A204.1 (cell line): ENCODE data around the gene SAG.
A peak's percentile ranks its signal among the peaks of the same experiment; 100 is the strongest.

Experiments
- FAIRE-seq: peaks from 2 replicates; lab custom pipeline; 2012; peaks lifted over from hg19 to GRCh38; lab: Jason Lieb, UNC

Gene SAG

GRCh38 chr2:233289648-233290047 lies 18.0 kb upstream of the SAG start:
- FAIRE-seq: no peak

DNA sequence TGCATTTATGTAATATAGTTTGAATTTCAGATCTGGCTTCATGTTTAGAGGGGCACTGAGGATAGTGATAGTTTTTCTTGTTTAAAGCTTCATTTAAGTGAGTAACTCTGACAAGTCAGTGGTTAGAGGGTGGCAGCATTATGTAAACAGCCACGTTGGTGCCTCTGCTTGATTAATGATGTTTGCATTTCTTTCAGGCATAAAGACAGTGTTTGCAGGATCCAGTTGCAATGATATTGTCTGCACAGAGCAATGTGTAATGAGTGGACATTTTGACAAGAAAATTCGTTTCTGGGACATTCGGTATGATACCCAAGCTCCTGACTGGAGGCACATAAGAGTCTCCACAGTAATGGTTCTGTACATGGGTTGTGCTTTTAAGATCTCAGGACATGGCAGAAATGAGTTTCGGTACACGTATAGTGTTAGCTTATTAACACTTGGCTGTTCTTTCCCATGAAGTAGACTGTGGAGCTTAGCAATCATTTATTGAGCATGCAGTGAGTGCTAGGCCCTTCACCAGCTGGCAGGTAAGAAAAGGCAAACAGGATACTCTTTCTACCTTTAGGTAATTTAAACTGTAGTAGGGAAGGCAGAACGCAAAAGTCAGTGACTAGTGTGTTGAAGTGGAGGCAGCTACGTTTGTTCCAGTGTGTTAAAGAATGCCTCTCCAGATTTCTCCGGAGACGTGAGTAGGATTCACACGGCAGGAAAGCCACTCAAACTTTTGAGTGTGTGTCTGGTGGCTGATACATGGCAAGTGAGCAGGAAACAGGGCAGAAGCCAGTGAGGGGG lies 17.4 kb upstream of the SAG start:
- no peak for FAIRE-seq

GRCh38 chr2:233295891-233296290 lies 11.7 kb upstream of the SAG start:
- FAIRE-seq: no peak

- no peak for FAIRE-seq
These were observed 10.5 kb upstream of the SAG start for GRCh38 chr2:233297076-233297475.

- FAIRE-seq: no peak
These were observed 7.2 kb upstream of the SAG start for GRCh38 chr2:233300401-233300800.

GRCh38 chr2:233301248-233301647 lies 6.4 kb upstream of the SAG start:
- FAIRE-seq: peak; percentile 32

GRCh38 chr2:233301811-233302210 lies 5.8 kb upstream of the SAG start:
- no peak for FAIRE-seq

- no peak for FAIRE-seq
These were observed 4.4 kb upstream of the SAG start for GRCh38 chr2:233303252-233303651.

- FAIRE-seq: no peak
These were observed 3.8 kb downstream of the SAG start for GRCh38 chr2:233311241-233311926.

DNA sequence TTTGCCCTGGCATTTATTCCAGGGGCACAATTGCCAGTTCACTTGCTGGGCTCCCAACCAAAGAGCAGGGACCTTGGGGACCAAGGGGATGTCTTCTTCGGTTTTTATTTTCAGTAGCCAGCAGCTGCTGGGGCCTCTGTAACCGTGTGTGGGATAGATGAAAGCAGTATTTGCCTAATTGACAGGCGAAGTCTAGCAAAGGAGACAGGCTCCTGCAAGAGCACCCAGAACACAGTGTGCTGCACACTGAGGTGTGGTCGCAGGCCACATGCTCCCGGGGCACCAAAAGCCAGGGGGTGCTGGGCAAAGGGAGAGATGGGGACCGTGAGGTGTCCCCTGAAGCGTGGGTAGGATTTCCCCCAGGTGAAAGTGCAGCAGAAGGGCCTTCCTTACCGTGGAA lies 5.3 kb downstream of the SAG start:
- no peak for FAIRE-seq

DNA sequence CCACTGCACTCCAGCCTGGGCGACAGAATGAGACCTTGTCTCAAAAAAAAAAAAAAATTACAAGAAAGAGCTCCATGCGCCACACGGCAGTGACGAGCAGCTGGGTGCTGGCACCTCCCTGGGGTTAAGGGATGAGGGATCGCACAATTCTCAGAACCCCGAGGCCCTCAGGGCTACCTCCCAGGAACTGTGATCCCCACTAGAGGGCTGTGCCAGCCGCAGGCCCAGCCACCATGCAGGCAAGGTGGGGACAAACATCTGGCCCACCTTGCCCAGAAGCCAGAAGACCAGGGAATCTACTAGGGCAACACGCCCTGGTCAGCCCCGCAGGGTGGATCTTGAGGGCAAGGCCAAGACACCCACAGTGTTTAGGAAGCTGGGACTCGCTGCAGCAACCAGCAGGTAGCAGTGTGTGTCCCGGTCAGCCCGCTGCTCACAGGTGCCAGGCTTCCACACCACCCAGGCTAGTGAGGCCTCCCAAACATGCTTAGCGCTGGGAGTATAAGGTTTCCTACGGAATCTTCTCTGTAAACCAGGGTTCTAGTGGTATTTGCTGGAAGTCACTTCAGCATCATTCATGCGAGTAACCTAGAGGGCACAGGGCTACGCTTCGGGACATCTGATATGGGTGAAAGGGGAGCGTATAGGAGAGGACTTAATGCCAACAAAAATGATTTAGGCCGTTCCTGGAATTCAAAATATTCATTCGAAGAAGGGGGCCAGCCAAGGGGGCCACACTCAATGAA lies 6.7 kb downstream of the SAG start:
- FAIRE-seq: no peak

GRCh38 chr2:233317196-233317943 lies 9.8 kb downstream of the SAG start:
- FAIRE-seq: no peak

- FAIRE-seq: no peak
These were observed 11.6 kb downstream of the SAG start for GRCh38 chr2:233319256-233319655.

DNA sequence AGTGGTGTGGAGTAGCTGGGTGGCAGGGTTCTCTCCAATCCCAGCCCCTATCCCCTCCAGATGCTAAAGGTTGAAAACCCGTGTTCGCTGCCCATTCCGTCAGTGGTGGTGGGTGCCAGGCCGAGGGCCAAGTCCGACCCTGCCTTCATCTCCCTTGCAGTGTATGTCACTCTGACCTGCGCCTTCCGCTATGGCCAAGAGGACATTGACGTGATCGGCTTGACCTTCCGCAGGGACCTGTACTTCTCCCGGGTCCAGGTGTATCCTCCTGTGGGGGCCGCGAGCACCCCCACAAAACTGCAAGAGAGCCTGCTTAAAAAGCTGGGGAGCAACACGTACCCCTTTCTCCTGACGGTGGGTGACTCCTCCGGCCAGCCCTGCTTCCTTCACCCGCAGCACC lies 12.9 kb downstream of the SAG start:
- FAIRE-seq: no peak

GRCh38 chr2:233321166-233321565 lies 13.6 kb downstream of the SAG start:
- no peak for FAIRE-seq

DNA sequence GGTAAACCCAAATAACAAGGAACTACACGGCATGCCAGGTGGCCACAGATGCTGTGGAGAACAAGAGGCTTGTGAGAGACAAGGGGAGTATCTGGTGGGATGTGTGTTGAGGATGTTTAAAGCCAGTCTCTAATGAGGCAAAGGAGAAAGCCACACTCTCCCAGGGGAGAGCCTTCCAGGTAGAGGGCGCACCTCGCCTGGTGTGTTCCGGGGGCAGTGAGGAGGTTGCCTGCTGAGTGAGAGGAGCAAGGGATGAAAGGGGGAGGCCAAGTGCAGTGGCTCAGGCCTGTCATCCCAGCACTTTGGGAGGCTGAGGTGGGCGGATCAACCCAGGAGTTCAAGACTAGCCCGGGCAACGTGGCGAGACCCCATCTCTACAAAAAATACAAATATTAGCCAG lies 16.2 kb downstream of the SAG start:
- FAIRE-seq: no peak

- FAIRE-seq: no peak
These were observed 17.6 kb downstream of the SAG start for GRCh38 chr2:233325256-233325655.

GRCh38 chr2:233325814-233326213 lies 18.2 kb downstream of the SAG start:
- no peak for FAIRE-seq

GRCh38 chr2:233326500-233326899 lies 18.9 kb downstream of the SAG start:
- FAIRE-seq: no peak

DNA sequence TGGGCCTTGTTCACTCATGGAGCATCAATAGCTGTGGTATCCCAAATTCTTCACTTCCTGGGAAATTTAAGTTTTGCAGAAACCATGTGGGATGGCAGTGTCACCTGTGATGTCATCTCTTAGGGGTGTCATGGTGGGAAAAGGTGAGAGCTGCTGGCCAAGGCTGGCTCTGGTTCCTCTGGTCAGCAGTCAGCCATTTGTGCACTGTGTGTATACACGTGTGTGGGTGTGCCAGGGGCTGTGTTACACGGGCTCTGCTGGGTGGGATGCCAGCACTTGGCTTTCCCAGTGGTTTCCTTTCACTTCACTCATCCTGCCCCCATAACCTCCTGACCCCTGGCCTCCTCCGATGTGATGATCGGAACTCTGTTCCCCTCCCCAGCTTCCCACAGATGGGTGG lies 21.3 kb downstream of the SAG start:
- no peak for FAIRE-seq

- no peak for FAIRE-seq
These were observed 22.0 kb downstream of the SAG start for GRCh38 chr2:233329489-233330135.

GRCh38 chr2:233331536-233331935 lies 23.9 kb downstream of the SAG start:
- FAIRE-seq: no peak
